A549 treated with dexamethasone at 1 μM for 4 hours (cell line): ENCODE data around the gene SPATA2. TPM values are rescaled to one million over a fixed set of nuclear protein-coding genes. Genes with fewer than 3 reads are reported as not detected.

Source experiments
- total RNA-seq: library from RNA; stranded (reverse); fragments of 200-300 nt; extraction: Qiagen RNA extraction; gene quantifications from 5 replicates; pipeline ENCODE4 v1.2.3, GENCODE V29; 2022

SPATA2 gene
- total RNA-seq, result 6.2 to 8.9 TPM (median 8.5 TPM) in 5 replicates

DNA sequence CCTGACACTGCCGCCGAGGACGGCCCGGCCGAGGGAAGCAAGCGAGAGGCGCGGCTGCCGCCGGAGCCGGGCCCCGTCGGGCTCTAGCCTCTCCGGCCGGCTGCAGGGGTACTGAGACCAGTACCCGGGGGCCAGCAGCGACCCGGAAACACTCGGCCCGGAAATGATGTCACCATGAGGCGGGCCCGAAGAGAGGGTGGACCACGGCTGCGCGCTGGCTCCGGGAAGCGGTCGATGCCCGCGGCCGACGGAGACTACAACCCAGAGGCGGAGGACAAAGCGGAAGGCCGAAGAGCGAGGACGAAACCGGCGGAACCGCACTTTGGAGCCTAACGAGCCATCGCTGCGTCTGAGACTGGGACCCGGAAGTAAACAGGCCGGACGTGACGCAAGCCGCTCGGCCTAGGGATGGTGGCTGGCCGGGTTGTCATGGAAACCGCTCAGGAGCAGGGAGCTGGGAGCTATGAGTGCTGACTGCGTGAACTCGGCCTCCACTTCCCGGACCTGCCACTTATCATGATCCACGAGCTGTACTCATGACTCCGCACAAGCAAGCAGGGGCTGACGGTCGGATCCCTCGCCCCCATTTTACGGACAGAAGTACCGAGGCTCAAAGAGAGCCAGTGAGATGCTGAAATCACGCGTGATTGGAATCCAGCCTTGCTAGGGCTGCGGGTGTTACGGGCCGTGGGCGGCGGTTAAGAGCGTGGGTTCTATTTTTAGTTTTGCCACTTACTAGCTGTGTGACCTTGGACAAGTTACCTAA is at the start of gene SPATA2:
Gene SPATA2, minus strand, starts transcription at position 150 of the 766 bp plus-strand sequence. CDS start 7,039 bp downstream, outside the sequence.

DNA sequence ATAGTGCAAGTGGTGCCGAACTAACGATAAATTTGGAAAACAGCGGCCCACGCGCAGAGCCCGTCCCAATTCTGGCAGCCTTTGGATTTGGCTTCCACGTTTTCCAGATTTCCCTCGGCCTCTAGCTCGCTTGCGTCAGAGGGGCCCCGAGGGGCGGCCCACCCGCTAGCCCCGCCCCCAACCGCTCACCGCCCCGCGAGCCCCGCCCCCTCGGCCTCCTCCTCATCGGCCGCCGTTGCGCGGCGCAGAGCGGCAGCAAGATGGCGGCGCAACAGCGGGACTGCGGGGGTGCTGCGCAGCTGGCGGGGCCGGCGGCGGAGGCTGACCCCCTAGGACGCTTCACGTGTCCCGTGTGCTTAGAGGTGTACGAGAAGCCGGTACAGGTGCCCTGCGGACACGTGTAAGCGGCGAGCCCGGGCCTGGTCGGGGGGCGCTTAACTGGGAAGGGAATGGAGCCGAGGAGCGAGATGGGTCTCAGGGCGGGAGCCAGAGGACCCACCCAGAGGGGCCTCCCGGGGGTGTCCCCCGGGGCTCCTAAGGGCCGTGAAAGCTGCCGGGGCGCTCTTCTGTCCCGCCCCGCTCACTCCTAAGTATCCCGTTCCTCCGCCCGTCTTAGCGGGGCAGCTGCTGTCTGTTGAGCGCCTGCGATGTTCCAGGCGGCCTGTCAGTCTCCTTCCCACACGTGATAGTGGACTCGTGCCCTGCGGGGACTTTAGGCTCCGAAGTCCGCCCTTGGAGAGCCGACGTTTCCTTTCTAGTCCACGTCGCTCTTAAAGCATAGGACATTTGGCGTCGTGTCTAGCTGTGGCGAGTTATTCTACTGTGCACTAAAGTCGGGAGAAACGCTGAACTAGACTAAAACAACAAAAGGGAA is 21.1 kb upstream of the SPATA2 start, which contains the start of gene RNF114:
Gene RNF114, plus strand, starts transcription at position 245 of the 874 bp plus-strand sequence. Its CDS starts 16 bp downstream, at position 261.

Other genes starting within 250 kb of the SPATA2 start
- gene B4GALT5, start 201.7 kb downstream of the SPATA2 start, total RNA-seq, result 53.4 to 75.6 TPM (median 68.7 TPM) in 5 replicates
- 6.4 to 9.9 TPM (median 8.7 TPM) in 5 replicates for gene SLC9A8, start 102.7 kb downstream of the SPATA2 start, total RNA-seq
- 47.0 to 53.8 TPM (median 50.5 TPM) in 5 replicates for gene RNF114, start 20.9 kb upstream of the SPATA2 start, total RNA-seq
- 7.4 to 14.7 TPM (median 13.0 TPM) in 5 replicates for gene SNAI1, start 67.5 kb upstream of the SPATA2 start, total RNA-seq
- gene UBE2V1, start 197.6 kb upstream of the SPATA2 start, total RNA-seq, result 115 to 153 TPM (median 119 TPM) in 5 replicates
- gene PEDS1, start 238.2 kb upstream of the SPATA2 start, total RNA-seq, result 44.1 to 66.6 TPM (median 63.8 TPM) in 5 replicates